Epithelial cell of proximal tubule (primary cell): ENCODE results near the gene BST1. TPM values are rescaled to one million over a fixed set of nuclear protein-coding genes. Genes with fewer than 3 reads are reported as not detected.

Experiments used
- DNase-seq: peaks from one replicate; pipeline ENCODE4 v3.0.0-alpha.2; 2011; ENCODE audit warnings: low read depth
- H3K4me3 ChIP-seq: 2 replicates; pipeline ENCODE4 v1.5.1; 2011; ENCODE audit warnings: low read depth, mild to moderate bottlenecking, low read length
- CTCF ChIP-seq: conservative IDR thresholded peaks from 2 replicates; pipeline ENCODE4 v1.5.1; 2012; ENCODE audit warnings: low read depth, mild to moderate bottlenecking, low read length
- total RNA-seq: library from RNA; depleted of rRNA; stranded (reverse); fragments of >200 nt; gene quantifications from 2 replicates; pipeline ENCODE4 v1.2.3, GENCODE V29; 2015

Gene BST1
- total RNA-seq, 1 donor from 2014 or later: 13.0 TPM

DNA sequence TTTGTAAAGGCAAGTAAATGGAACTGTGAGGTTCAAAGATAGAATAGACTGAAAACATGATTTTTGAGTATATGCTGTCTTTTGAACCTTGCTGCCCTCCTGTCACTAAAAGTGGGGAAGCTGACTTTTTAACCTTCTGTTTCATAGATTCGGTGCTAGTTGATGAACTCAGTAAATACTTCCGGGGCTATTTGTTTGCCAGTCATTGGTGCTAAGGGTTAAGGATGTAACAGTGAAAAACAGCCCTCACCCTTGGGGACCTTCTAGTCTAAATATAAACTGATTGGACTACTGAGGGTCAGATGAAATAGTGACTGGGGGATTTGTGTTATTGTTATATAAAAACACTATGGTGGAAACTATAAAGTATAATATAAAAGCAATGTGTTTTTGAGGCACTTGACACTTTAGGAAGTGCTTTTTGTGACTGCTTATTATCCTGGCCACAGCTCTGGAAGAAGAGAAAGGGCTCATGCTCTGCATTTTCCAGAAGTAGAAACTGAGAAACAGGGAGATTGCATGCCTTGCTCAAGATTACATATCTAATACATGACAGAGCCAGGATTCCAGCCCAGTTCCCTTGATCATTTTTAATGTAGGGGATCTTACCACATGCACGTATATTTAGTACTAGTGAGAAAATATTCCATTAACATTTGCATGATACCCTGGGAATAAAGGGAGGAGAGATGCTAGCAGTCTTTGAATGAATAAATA lies 3.9 kb downstream of the BST1 start:
- DNase-seq: no peak
- no peak for TF ChIP-seq CTCF

DNA sequence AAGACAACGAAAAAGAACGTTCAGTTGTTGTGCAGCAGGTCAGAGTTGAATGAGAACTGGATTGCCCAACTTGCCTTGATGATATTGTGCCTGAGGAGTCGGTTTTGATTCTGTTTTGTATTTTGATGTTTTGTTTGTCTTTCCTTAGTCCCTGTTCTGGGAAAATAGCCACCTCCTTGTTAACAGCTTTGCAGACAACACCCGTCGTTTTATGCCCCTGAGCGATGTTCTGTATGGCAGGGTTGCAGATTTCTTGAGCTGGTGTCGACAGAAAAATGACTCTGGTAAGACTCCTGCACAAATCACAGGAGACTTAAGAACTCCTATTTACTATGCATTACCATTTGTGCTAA lies 4.5 kb downstream of the BST1 start:
- H3K4me3 ChIP-seq: no peak overlapping the region
- no peak for DNase-seq
- no peak for TF ChIP-seq CTCF

More for the DNA sequence above, 3.9 kb downstream of the BST1 start:
- H3K4me3 ChIP-seq: no peak overlapping the region

GRCh38 chr4:15711762-15712161 lies 8.9 kb downstream of the BST1 start:
- TF ChIP-seq CTCF: no peak
- H3K4me3 ChIP-seq: no peak overlapping the region
- no peak for DNase-seq

GRCh38 chr4:15712214-15712613 lies 9.3 kb downstream of the BST1 start:
- no peak for DNase-seq
- TF ChIP-seq CTCF: no peak
- no peak overlapping the region for H3K4me3 ChIP-seq

GRCh38 chr4:15714141-15714540 lies 11.3 kb downstream of the BST1 start:
- no peak overlapping the region for H3K4me3 ChIP-seq
- TF ChIP-seq CTCF: no peak
- DNase-seq: no peak

- no peak for DNase-seq
- no peak for TF ChIP-seq CTCF
- no peak overlapping the region for H3K4me3 ChIP-seq
Measured at GRCh38 chr4:15714646-15715435, 12.0 kb downstream of the BST1 start.
